ENCODE data around the gene SF3A1.

DNA sequence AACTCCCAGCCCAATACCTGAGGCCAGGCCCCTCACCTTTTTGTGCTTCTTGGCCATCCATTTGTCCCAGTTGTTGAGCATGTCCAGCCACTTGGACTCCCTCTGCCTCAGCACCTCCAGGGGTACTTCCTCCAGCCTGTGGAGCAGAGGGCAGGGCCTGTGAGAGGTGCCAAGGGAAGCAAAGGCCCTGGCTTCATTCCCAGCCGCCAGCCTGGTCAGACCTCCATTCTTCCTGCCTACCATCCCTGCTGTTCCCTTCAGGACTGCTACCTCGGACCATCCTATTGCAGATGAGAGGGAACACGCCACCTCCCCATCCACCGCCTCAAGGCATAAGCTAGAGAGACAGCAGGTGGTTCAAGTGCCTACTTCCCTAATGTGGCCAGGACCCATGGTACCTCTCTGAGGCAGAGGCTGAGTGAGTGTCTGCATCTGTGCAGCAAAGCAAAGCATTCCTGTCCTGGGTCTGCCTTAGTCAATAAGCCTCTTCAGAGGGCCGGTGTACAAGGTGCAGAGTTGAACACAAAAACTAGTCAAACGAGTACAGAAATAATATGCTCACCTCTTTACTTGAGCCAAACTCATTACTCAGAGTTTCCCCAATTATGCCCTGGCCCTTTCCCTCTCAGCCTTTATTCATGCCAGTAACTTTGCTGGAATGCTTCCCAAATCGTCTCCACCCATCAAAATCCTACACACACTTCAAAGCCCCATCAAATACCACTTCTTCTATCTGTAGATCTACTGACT, 52.0 kb downstream of the SF3A1 start:
- TF ChIP-seq, protein P1, sequence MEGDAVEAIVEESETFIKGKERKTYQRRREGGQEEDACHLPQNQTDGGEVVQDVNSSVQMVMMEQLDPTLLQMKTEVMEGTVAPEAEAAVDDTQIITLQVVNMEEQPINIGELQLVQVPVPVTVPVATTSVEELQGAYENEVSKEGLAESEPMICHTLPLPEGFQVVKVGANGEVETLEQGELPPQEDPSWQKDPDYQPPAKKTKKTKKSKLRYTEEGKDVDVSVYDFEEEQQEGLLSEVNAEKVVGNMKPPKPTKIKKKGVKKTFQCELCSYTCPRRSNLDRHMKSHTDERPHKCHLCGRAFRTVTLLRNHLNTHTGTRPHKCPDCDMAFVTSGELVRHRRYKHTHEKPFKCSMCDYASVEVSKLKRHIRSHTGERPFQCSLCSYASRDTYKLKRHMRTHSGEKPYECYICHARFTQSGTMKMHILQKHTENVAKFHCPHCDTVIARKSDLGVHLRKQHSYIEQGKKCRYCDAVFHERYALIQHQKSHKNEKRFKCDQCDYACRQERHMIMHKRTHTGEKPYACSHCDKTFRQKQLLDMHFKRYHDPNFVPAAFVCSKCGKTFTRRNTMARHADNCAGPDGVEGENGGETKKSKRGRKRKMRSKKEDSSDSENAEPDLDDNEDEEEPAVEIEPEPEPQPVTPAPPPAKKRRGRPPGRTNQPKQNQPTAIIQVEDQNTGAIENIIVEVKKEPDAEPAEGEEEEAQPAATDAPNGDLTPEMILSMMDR (IDR thresholded peaks at IDR 0.05), result no peak
- no peak for TF ChIP-seq POLR2A (IDR thresholded peaks at IDR 0.05)

Measured in vagina (tissue), 2 donors.